GM19467 (cell line): Measurements from ENCODE around the gene THAP11.

Experiments
- ATAC-seq: cut with Tn5 transposase; IDR thresholded peaks from one replicate; pipeline ENCODE4 v1.9.1; 2021; ENCODE audit warnings: mild to moderate bottlenecking, moderate library complexity; ENCODE audit not compliant: unreplicated experiment

Gene THAP11

DNA sequence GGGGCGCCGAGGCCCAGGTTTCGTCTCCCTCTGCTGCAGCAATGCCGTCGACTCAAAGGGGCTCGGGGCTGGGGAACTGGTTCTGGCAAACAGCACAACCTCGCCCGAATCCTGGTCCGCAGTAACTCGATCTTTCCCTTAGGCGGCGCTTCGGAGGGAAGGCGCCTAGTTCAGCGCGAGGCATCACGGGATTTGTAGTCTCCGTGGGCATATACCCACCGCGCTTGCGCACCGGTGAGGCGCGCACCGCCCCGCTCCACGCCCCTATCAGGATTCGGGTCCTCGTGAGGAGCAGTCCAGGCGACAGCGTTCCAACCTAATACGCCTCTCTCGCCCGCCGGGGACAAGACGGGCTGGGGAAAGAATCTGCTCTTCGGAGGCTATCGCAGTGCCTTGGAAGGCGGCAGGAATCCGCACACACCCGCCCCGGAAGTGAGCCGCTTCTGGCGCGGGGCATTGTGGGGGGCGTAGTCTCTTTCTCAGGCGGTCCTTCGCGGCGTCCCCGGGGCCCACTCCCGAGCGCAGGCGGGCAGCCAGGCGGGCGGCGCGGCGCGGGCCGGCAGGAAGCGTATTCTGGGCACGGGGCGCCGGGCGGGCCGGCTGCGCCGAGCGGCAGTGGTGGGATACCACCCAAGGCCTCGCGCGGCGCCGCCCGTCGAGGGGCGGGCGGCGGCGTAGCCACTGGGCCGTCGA is at the start of gene THAP11:
Gene THAP11 (plus strand): TSS at position 505 of the 693 bp plus-strand sequence. CDS start 235 bp downstream, outside the sequence.
- ATAC-seq: peak; percentile 44

DNA sequence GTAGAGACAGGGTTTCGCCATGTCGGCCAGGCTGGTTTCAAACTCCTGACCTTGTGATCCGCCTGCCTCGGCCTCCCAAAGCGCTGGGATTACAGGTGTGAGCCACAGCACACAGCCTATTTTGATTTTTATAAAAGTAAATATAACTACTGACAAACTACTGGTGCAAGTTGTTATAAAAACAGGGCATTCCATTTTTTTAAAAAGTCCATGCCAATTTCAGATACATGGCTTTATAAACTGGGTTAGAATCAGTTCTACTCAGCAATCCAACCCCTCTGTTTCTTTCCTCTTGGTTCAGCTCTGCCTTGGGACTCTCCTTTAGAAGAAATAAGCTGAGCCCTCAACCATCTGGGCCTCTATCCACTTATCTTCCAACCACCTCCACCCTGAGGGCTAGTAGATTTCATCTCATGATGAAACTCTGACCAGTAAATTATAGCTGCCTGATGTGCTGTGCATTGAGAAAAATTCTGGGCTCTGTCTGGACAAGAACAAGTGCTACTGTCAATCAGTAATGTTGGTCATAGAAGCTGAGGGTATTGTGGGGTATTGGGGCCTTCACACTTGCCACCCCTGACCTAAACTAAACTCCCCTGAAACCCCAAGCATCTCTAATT is 45.9 kb upstream of the THAP11 start:
- no peak for ATAC-seq

GRCh38 chr16:67800338-67800926 is 41.7 kb upstream of the THAP11 start:
- ATAC-seq: no peak

DNA sequence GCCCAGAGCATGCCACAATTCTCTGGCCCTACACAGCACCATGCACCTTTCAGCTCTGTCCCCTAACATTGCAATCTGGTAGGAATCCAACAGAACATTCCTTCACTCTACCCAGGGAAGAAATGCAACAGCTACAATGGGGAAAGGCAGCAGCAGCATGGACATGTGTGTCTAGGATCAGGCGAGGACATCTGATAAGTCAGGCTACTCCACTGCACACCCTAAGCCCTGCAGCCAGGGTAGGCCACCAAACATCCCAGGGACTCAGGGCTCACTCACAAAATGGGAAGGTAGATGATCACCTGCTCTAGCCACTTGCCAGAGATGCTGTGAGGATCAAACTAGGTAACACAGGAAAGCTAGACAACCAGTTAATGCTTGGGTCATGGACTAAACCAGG is 40.9 kb upstream of the THAP11 start:
- no peak for ATAC-seq

- ATAC-seq: no peak
Observed at GRCh38 chr16:67801883-67802282, 40.2 kb upstream of the THAP11 start.

DNA sequence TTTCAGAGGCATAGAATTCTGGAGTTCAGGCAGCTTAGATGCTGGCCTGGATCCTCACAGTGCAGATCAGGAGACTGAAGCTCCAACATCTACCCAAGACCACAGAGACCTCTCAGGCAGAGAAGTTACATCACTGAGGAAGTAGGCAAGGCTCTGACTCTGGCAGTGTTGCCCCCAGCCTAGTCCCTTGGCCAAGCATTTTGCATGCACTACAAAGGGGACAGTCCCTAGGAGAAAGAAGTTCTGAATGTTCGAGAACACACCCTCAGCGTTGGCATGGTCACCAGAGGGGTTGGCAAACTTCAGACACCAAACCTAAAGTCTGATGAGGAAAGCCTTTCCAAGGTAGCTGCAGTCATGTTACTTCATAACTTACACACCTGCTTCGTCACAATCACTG is 38.2 kb upstream of the THAP11 start:
- ATAC-seq: no peak

- ATAC-seq: no peak
Observed at GRCh38 chr16:67804853-67805542, 37.1 kb upstream of the THAP11 start.

GRCh38 chr16:67805718-67806427 is 36.2 kb upstream of the THAP11 start:
- peak; percentile 2 for ATAC-seq

- peak; percentile 91 for ATAC-seq
Observed at GRCh38 chr16:67806428-67807147, 35.5 kb upstream of the THAP11 start, which contains the start of the genes RANBP10 and TSNAXIP1. TSS of gene RANBP10 (minus strand) at chr16:67806560. CDS start at chr16:67806536, 24 bp downstream. TSS of gene TSNAXIP1 (plus strand) at chr16:67806889. CDS start at chr16:67807150, 261 bp downstream.

DNA sequence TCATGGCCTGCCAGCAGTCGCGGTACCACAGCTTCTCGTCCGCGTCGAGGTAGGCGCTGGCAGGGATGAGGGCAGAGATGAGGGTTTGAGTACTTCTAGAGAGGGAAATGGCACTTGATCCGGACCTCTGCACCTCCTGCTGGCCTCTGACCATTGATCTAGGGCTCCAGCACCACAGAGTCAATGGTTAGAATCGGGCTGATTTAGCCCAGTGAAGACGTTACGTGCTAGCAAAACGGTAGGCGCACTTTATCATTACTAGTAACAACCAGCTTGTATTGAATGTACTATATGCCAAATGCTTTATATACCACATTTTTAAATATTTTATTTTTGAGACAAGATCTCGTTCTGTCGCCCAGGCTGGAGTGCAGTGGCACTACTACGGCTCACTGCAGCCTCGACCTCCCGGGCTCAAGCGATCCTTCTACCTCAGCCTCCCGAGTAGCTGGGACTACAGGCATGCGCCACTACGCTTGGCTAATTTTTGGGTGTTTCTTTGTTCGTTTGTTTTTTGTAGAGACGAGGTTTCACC is 34.9 kb upstream of the THAP11 start:
- no peak for ATAC-seq

GRCh38 chr16:67811899-67812298 is 30.2 kb upstream of the THAP11 start:
- ATAC-seq: no peak

- no peak for ATAC-seq
Observed at GRCh38 chr16:67814567-67814966, 27.6 kb upstream of the THAP11 start.

DNA sequence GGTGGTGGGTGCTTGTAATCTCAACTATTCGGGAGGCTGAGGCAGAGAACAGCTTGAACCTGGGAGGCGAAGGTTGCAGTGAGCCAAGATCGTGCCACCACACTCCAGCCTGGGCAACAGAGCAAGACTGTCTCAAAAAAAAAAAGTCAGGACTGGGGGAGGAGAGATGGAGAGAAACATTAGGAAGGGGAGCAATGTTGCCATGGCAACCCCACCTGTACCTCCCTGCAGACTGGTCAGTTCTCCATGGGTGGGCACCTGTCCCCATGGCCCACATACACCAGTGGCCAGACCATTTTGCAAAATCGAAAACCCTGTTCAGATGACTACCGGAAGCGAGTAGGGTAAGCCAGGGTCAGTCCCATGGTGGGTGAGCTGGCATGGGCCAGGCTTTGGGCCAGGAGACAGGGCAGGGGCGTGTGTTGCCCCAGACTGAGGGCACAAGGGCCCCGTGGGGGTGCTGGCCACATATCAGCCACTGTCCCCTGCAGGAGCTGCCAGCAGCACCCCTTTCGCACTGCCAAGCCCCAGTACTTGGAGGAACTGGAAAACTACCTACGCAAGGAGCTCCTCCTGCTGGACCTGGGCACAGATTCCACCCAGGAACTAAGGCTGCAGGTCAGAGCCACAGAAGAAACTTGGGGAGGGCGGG is 21.4 kb upstream of the THAP11 start:
- no peak for ATAC-seq

GRCh38 chr16:67822511-67822910 is 19.6 kb upstream of the THAP11 start:
- ATAC-seq: no peak

DNA sequence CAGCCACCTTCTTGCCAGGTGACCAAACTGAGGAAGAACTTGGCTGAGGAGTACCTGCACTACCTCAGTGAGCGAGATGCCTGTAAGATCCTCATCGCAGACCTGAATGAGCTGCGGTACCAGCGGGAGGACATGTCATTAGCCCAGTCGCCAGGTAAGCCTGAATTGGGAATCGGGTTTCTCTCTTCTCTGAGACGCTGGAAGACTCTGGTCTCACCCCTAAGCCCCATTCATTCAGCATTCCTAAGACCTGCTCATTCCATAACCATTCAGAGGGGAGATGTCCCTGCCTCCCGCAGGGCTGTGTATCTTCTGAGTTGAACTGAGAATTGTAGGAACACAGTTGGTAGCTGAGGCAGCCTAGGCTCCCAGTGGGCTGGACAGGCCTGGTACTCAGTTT is 17.0 kb upstream of the THAP11 start:
- no peak for ATAC-seq

- ATAC-seq: no peak
Observed at GRCh38 chr16:67825906-67826305, 16.2 kb upstream of the THAP11 start.

- no peak for ATAC-seq
Observed at GRCh38 chr16:67828651-67829050, 13.5 kb upstream of the THAP11 start.

- no peak for ATAC-seq
Observed at GRCh38 chr16:67833030-67833414, 9.1 kb upstream of the THAP11 start.
